Measurements from ENCODE around the gene CLEC10A.
"Not testable (repeated sequence)": the region's sequence is repeated elsewhere in the genome, so short reads cannot be mapped to it uniquely, and the experiment has no call there.

The CLEC10A gene

GRCh38 chr17:7097940-7098339 lies 17.9 kb upstream of the CLEC10A start:
- no peak for DNase-seq
- no peak overlapping the region for H3K27ac Mint-ChIP-seq
- H3K27me3 Mint-ChIP-seq: peaks cover 16% of the 10 kb centered on the region
- peaks cover 10% of the 10 kb centered on the region for H3K4me1 Mint-ChIP-seq (ENCODE audit: low read depth)
- H3K36me3 Mint-ChIP-seq (ENCODE audit: low read depth): no peaks in the 10 kb centered on the region
- no peak overlapping the region for H3K4me3 Mint-ChIP-seq
- no peaks in the 10 kb centered on the region for H3K9me3 Mint-ChIP-seq

GRCh38 chr17:7095625-7096024 lies 15.6 kb upstream of the CLEC10A start:
- Mint-ChIP-seq H3K27ac (no peak overlapping the region), H3K27me3 (peaks cover 10% of the 10 kb centered on the region), H3K4me1 (ENCODE audit: low read depth) (peaks cover 10% of the 10 kb centered on the region), H3K4me3 (no peak overlapping the region), H3K9me3 (no peaks in the 10 kb centered on the region), H3K36me3 (ENCODE audit: low read depth) (no peaks in the 10 kb centered on the region)
- no peak for DNase-seq

GRCh38 chr17:7094652-7095019 lies 14.6 kb upstream of the CLEC10A start:
- H3K27me3 Mint-ChIP-seq: peaks cover 6% of the 10 kb centered on the region
- no peak overlapping the region for H3K27ac Mint-ChIP-seq
- H3K9me3 Mint-ChIP-seq: no peaks in the 10 kb centered on the region
- DNase-seq: no peak
- H3K36me3 Mint-ChIP-seq (ENCODE audit: low read depth): no peaks in the 10 kb centered on the region
- H3K4me3 Mint-ChIP-seq: no peak overlapping the region
- peaks cover 10% of the 10 kb centered on the region for H3K4me1 Mint-ChIP-seq (ENCODE audit: low read depth)

- H3K4me3 Mint-ChIP-seq; H3K27ac Mint-ChIP-seq; DNase-seq; H3K9me3 Mint-ChIP-seq; H3K4me1 Mint-ChIP-seq (ENCODE audit: low read depth); H3K36me3 Mint-ChIP-seq (ENCODE audit: low read depth): not testable (repeated sequence)
- peaks cover 10% of the 10 kb centered on the region for H3K27me3 Mint-ChIP-seq
These were observed 11.4 kb upstream of the CLEC10A start for GRCh38 chr17:7091311-7092005.

- H3K36me3 Mint-ChIP-seq (ENCODE audit: low read depth); H3K4me3 Mint-ChIP-seq; H3K4me1 Mint-ChIP-seq (ENCODE audit: low read depth); H3K9me3 Mint-ChIP-seq; H3K27ac Mint-ChIP-seq; DNase-seq: not testable (repeated sequence)
- peaks cover 12% of the 10 kb centered on the region for H3K27me3 Mint-ChIP-seq
These were observed 9.5 kb upstream of the CLEC10A start for GRCh38 chr17:7089570-7089969.

- not testable (repeated sequence) for H3K27ac Mint-ChIP-seq; H3K9me3 Mint-ChIP-seq; H3K4me3 Mint-ChIP-seq; DNase-seq; H3K36me3 Mint-ChIP-seq (ENCODE audit: low read depth)
- Mint-ChIP-seq H3K4me1 (ENCODE audit: low read depth) (peaks cover 11% of the 10 kb centered on the region), H3K27me3 (peaks cover 11% of the 10 kb centered on the region)
These were observed 8.4 kb upstream of the CLEC10A start for GRCh38 chr17:7088442-7088841.

GRCh38 chr17:7084088-7084487 lies 4.0 kb upstream of the CLEC10A start:
- DNase-seq: no peak
- peaks cover 33% of the 10 kb centered on the region for H3K4me1 Mint-ChIP-seq (ENCODE audit: low read depth)
- no peak overlapping the region for H3K27ac Mint-ChIP-seq
- no peaks in the 10 kb centered on the region for H3K36me3 Mint-ChIP-seq (ENCODE audit: low read depth)
- peaks cover 11% of the 10 kb centered on the region for H3K27me3 Mint-ChIP-seq
- no peaks in the 10 kb centered on the region for H3K9me3 Mint-ChIP-seq
- no peak overlapping the region for H3K4me3 Mint-ChIP-seq

GRCh38 chr17:7083592-7083991 lies 3.5 kb upstream of the CLEC10A start:
- no peaks in the 10 kb centered on the region for H3K36me3 Mint-ChIP-seq (ENCODE audit: low read depth)
- no peak overlapping the region for H3K4me3 Mint-ChIP-seq
- H3K4me1 Mint-ChIP-seq (ENCODE audit: low read depth): peaks cover 33% of the 10 kb centered on the region
- H3K9me3 Mint-ChIP-seq: no peaks in the 10 kb centered on the region
- no peak overlapping the region for H3K27ac Mint-ChIP-seq
- peaks cover 7% of the 10 kb centered on the region for H3K27me3 Mint-ChIP-seq
- DNase-seq: no peak

GRCh38 chr17:7081341-7082062 lies 1.5 kb upstream of the CLEC10A start:
- peak; percentile 37 for DNase-seq
- no peaks in the 10 kb centered on the region for H3K9me3 Mint-ChIP-seq
- H3K4me3 Mint-ChIP-seq: no peak overlapping the region
- no peaks in the 10 kb centered on the region for H3K36me3 Mint-ChIP-seq (ENCODE audit: low read depth)
- peaks cover 33% of the 10 kb centered on the region for H3K4me1 Mint-ChIP-seq (ENCODE audit: low read depth)
- H3K27me3 Mint-ChIP-seq: peaks cover 6% of the 10 kb centered on the region
- no peak overlapping the region for H3K27ac Mint-ChIP-seq

GRCh38 chr17:7080456-7081041 lies 498 bp upstream of the CLEC10A start:
- Mint-ChIP-seq H3K4me1 (ENCODE audit: low read depth) (peaks cover 33% of the 10 kb centered on the region), H3K36me3 (ENCODE audit: low read depth) (no peaks in the 10 kb centered on the region), H3K4me3 (no peak overlapping the region), H3K9me3 (no peaks in the 10 kb centered on the region), H3K27ac (no peak overlapping the region), H3K27me3 (peaks cover 6% of the 10 kb centered on the region)
- no peak for DNase-seq

- no peaks in the 10 kb centered on the region for H3K27me3 Mint-ChIP-seq
- no peak overlapping the region for H3K4me3 Mint-ChIP-seq
- H3K27ac Mint-ChIP-seq: no peak overlapping the region
- no peaks in the 10 kb centered on the region for H3K9me3 Mint-ChIP-seq
- no peaks in the 10 kb centered on the region for H3K36me3 Mint-ChIP-seq (ENCODE audit: low read depth)
- no peak for DNase-seq
- H3K4me1 Mint-ChIP-seq (ENCODE audit: low read depth): peaks cover 24% of the 10 kb centered on the region
These were observed 1.3 kb downstream of the CLEC10A start for GRCh38 chr17:7078711-7079110.

GRCh38 chr17:7077911-7078546 lies 2.0 kb downstream of the CLEC10A start:
- no peak overlapping the region for H3K4me3 Mint-ChIP-seq
- H3K27ac Mint-ChIP-seq: no peak overlapping the region
- no peaks in the 10 kb centered on the region for H3K27me3 Mint-ChIP-seq
- no peaks in the 10 kb centered on the region for H3K9me3 Mint-ChIP-seq
- no peaks in the 10 kb centered on the region for H3K36me3 Mint-ChIP-seq (ENCODE audit: low read depth)
- no peak for DNase-seq
- H3K4me1 Mint-ChIP-seq (ENCODE audit: low read depth): peaks cover 19% of the 10 kb centered on the region

GRCh38 chr17:7074931-7075330 lies 5.1 kb downstream of the CLEC10A start:
- DNase-seq: no peak
- Mint-ChIP-seq H3K4me3 (no peak overlapping the region), H3K27ac (no peak overlapping the region), H3K36me3 (ENCODE audit: low read depth) (no peaks in the 10 kb centered on the region), H3K4me1 (ENCODE audit: low read depth) (no peaks in the 10 kb centered on the region), H3K9me3 (no peaks in the 10 kb centered on the region), H3K27me3 (no peaks in the 10 kb centered on the region)

- no peak overlapping the region for H3K27ac Mint-ChIP-seq
These were observed 7.6 kb downstream of the CLEC10A start for GRCh38 chr17:7072406-7072805.

GRCh38 chr17:7070712-7071111 lies 9.3 kb downstream of the CLEC10A start:
- Mint-ChIP-seq H3K9me3 (peaks cover 10% of the 10 kb centered on the region), H3K4me1 (ENCODE audit: low read depth) (no peaks in the 10 kb centered on the region), H3K36me3 (ENCODE audit: low read depth) (no peaks in the 10 kb centered on the region), H3K27ac (no peak overlapping the region), H3K4me3 (no peak overlapping the region), H3K27me3 (no peaks in the 10 kb centered on the region)
- DNase-seq: no peak

More at GRCh38 chr17:7072406-7072805, 7.6 kb downstream of the CLEC10A start:
- no peaks in the 10 kb centered on the region for H3K36me3 Mint-ChIP-seq (ENCODE audit: low read depth)
- no peak for DNase-seq
- H3K27me3 Mint-ChIP-seq: no peaks in the 10 kb centered on the region
- H3K9me3 Mint-ChIP-seq: peaks cover 10% of the 10 kb centered on the region
- H3K4me1 Mint-ChIP-seq (ENCODE audit: low read depth): no peaks in the 10 kb centered on the region
- no peak overlapping the region for H3K4me3 Mint-ChIP-seq
